ENCODE measurements around the gene TPMT. TPM values are rescaled to one million over a fixed set of nuclear protein-coding genes. Genes with fewer than 3 reads are reported as not detected.

The TPMT gene
- total RNA-seq, 1 experiment from 2014 or later, result 10.5 TPM

GRCh38 chr6:18148304-18149025 is 6.4 kb downstream of the TPMT start:
- peaks cover 12% of the 10 kb centered on the region for H3K4me1 ChIP-seq (replicated peaks; ENCODE audit: insufficient read depth)
- no peaks in the 10 kb centered on the region for H4K20me1 ChIP-seq (ENCODE audit: insufficient read depth)
- H3K36me3 ChIP-seq (ENCODE audit: low read depth), result peaks cover 4% of the 10 kb centered on the region; the same call in 1 of the 2 replicates
- no peaks in the 10 kb centered on the region for H3K79me2 ChIP-seq (ENCODE audit: low read depth)
- no peaks in the 10 kb centered on the region for H3F3A ChIP-seq (ENCODE audit: insufficient read depth, low read depth)
- no peaks in the 10 kb centered on the region for H3K9me3 ChIP-seq (ENCODE audit: insufficient read depth, low read depth)
- CTCF ChIA-PET, result interaction anchor here (0.6 to 0.7 kb wide), 2 partner anchors 1284 to 1367 kb away, joined by 3 to 6 read pairs; no protein-coding TSS in a partner anchor
- no peak overlapping the region for H3K4me2 ChIP-seq
- H3K9me2 ChIP-seq (ENCODE audit: insufficient read depth), result no peaks in the 10 kb centered on the region
- no peak overlapping the region for H2AFZ ChIP-seq
- POLR2A ChIA-PET (ENCODE audit: unreplicated experiment), result no interaction called here
- DNase-seq, result peak; percentile 21 to 56
- no peak overlapping the region for H3K4me3 ChIP-seq
- H3K27me3 ChIP-seq (ENCODE audit: insufficient read depth, low read depth), result no peaks in the 10 kb centered on the region
- intact Hi-C loops (cut with micrococcal nuclease; ENCODE audit: unreplicated experiment), result no loop called here
- TF ChIP-seq EZH2 (IDR thresholded peaks at IDR 0.05; ENCODE audit: low read depth) (no peak), CTCF (conservative IDR thresholded peaks at IDR 0.05) (no peak)
- no TSS peak for BruUV-seq (replicated peaks)
- no peak overlapping the region for H3K27ac ChIP-seq

GRCh38 chr6:18147616-18148015 is 7.3 kb downstream of the TPMT start:
- peaks cover 8% of the 10 kb centered on the region; the same call in 1 of the 2 replicates for H3K4me1 ChIP-seq (replicated peaks; ENCODE audit: insufficient read depth)
- H3K4me2 ChIP-seq, result no peak overlapping the region
- intact Hi-C loops (cut with micrococcal nuclease; ENCODE audit: unreplicated experiment), result no loop called here
- no peaks in the 10 kb centered on the region for H4K20me1 ChIP-seq (ENCODE audit: insufficient read depth)
- H2AFZ ChIP-seq, result no peak overlapping the region
- H3K36me3 ChIP-seq (ENCODE audit: low read depth), result peaks cover 4% of the 10 kb centered on the region; the same call in 1 of the 2 replicates
- ChIA-PET POLR2A (ENCODE audit: unreplicated experiment) (no interaction called here), CTCF (no interaction called here)
- H3K4me3 ChIP-seq, result no peak overlapping the region
- no peaks in the 10 kb centered on the region for H3K79me2 ChIP-seq (ENCODE audit: low read depth)
- TF ChIP-seq EZH2 (IDR thresholded peaks at IDR 0.05; ENCODE audit: low read depth), result no peak
- TF ChIP-seq CTCF (conservative IDR thresholded peaks at IDR 0.05), result no peak
- DNase-seq, result no peak
- no peak overlapping the region for H3K27ac ChIP-seq
- BruUV-seq (replicated peaks), result no TSS peak
- H3K9me2 ChIP-seq (ENCODE audit: insufficient read depth), result no peaks in the 10 kb centered on the region
- no peaks in the 10 kb centered on the region for H3K27me3 ChIP-seq (ENCODE audit: insufficient read depth, low read depth)
- no peaks in the 10 kb centered on the region for H3K9me3 ChIP-seq (ENCODE audit: insufficient read depth, low read depth)
- H3F3A ChIP-seq (ENCODE audit: insufficient read depth, low read depth), result no peaks in the 10 kb centered on the region

- Histone ChIP-seq H3K79me2 (ENCODE audit: low read depth) (no peaks in the 10 kb centered on the region), H3K9me2 (ENCODE audit: insufficient read depth) (no peaks in the 10 kb centered on the region), H3K27me3 (ENCODE audit: insufficient read depth, low read depth) (no peaks in the 10 kb centered on the region), H3K4me3 (no peak overlapping the region), H3K9me3 (ENCODE audit: insufficient read depth, low read depth) (no peaks in the 10 kb centered on the region), H3K36me3 (ENCODE audit: low read depth) (peaks cover 4% of the 10 kb centered on the region; the same call in 1 of the 2 replicates), H3K27ac (no peak overlapping the region), H3K4me2 (no peak overlapping the region), H3K4me1 (replicated peaks; ENCODE audit: insufficient read depth) (peaks cover 8% of the 10 kb centered on the region; the same call in 1 of the 2 replicates), H2AFZ (no peak overlapping the region), H3F3A (ENCODE audit: insufficient read depth, low read depth) (no peaks in the 10 kb centered on the region), H4K20me1 (ENCODE audit: insufficient read depth) (no peaks in the 10 kb centered on the region)
- CTCF ChIA-PET, result no interaction called here
- DNase-seq, result no peak
- no TSS peak for BruUV-seq (replicated peaks)
- intact Hi-C loops (cut with micrococcal nuclease; ENCODE audit: unreplicated experiment), result no loop called here
- POLR2A ChIA-PET (ENCODE audit: unreplicated experiment), result no interaction called here
- no peak for TF ChIP-seq EZH2 (IDR thresholded peaks at IDR 0.05; ENCODE audit: low read depth)
- TF ChIP-seq CTCF (conservative IDR thresholded peaks at IDR 0.05), result no peak
Observed at GRCh38 chr6:18147160-18147559, 7.7 kb downstream of the TPMT start.

Measured in PC-9 (cell line).